GM04504 (cell line): ENCODE measurements around the gene TNFRSF19.
"Not testable (repeated sequence)": the region's sequence is repeated elsewhere in the genome, so short reads cannot be mapped to it uniquely, and the experiment has no call there.

Experiments
- DNase-seq: peaks from one replicate; pipeline ENCODE4 v3.0.0-alpha.2; 2012; ENCODE audit warnings: low read depth

Gene TNFRSF19

GRCh38 chr13:23570921-23571315 is 706 bp downstream of the TNFRSF19 start:
- no peak for DNase-seq

DNA sequence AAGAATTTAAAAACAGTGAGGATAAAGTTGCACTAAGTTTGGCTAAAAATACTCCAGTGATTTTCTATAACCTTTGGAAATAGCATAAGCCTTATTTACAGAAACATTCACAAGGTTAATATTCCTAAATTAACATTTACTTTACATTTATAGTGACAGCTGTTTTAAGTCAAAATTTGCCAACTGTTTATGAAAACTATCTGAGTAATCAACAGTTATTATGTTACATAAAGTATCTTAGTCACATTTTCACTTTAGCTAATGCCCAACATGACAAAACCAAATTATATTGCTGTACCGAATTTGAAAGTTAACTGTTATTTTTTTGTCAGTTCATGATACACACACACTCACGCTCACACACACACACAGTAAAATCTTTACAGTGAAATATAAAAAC is 1.2 kb downstream of the TNFRSF19 start:
- DNase-seq, result no peak

DNA sequence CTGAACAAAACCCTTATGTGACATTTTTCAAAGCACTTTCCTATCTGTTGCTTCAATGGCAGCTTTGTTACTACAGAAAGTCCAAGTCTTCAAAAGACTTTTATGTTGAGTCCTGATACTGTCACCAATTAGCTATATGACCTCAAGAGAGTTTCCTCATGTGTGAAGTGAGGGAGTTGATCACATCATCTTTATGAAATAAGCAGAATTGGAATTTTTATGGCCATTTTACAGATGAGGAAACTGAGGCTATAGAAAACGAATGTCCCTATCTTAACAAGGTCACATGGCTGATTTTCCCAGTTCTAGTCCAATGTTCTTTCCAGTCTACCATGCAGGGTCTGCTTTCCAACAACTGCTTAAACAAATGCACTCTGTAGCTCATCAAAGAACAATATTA is 2.6 kb downstream of the TNFRSF19 start:
- no peak for DNase-seq

GRCh38 chr13:23574421-23575145 is 4.4 kb downstream of the TNFRSF19 start:
- no peak for DNase-seq

GRCh38 chr13:23575632-23576031 is 5.4 kb downstream of the TNFRSF19 start:
- DNase-seq, result no peak

- DNase-seq, result no peak
These were observed 8.3 kb downstream of the TNFRSF19 start for GRCh38 chr13:23578411-23579071.

- peak; percentile 83 for DNase-seq
These were observed 9.1 kb downstream of the TNFRSF19 start for GRCh38 chr13:23579072-23579895.

- no peak for DNase-seq
These were observed 9.9 kb downstream of the TNFRSF19 start for GRCh38 chr13:23579896-23580683.

DNA sequence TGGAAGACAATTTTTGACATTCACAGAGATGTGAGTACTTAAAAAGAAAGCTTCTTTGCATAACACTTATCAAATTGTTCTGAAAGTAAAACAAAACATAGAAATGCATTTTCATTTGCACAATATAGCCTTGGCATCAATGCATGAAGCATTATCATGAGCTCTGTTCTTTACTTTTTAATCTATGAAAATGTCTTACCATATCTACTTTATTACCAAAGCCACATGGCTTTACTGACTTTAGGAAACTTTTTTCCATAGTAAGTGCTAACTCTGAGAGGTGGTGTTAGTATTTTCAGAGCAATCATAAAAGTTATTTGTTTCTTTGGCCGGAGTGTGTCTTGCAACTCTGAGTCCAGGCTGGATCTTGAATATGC is 10.5 kb downstream of the TNFRSF19 start:
- DNase-seq, result no peak

DNA sequence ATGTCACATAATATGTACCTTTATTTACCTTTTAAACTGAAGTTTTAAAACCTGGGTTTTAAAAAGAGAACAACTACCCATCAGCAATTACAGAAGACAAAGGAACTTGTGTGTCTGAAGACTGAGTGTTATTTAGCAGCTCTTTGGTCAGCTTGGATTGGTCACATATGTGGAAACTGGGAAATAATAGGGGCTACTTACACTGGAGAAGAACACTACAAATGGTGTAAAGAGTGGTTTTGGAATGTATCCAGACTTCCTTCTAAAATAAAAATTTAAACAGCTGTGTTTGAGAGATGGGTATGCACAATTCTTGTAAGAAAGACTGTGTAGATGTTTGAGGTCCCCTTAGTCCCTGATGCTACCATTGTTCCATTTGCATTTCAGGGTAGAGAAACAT is 13.3 kb downstream of the TNFRSF19 start:
- no peak for DNase-seq

GRCh38 chr13:23584275-23584674 is 14.1 kb downstream of the TNFRSF19 start:
- no peak for DNase-seq

DNA sequence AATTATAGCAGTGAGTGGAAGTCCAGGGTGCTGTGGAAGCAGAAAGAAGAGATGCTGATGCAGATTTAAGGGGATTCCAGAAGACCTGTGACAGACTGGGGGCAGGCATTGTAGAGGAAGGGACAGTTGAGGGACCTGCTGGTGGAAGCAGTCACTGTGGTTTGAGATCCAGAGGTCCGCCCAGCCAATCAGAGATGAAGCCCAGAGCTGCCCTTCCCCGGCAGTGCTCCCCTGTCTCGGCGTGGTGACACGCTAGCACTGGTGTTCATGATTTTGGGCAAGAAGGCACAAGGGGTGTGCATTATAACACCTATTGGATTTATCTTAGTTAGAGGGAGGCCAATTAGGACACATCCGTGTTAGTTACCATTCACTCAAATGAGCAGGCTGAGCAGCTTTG is 16.1 kb downstream of the TNFRSF19 start:
- DNase-seq, result no peak

DNA sequence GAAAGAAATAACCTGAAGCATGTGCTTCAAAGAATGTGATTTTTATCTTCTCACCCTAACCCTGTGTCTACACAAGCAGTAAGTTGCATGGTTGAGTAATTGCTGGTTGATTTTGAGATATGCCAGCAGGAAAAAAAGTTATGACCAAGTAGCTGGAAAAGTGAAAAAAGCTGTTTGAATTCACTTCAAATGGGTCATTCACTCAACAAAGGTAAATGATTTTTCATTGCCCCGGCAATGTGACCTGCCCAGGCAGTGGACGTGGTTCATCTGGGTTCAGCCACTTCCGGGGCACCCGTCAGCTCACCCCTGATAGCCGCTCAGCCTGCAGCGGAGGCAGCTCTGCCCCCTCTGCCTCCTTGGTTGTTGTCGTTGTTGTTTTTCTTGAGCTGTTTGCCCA is 18.5 kb downstream of the TNFRSF19 start:
- DNase-seq, result no peak

DNA sequence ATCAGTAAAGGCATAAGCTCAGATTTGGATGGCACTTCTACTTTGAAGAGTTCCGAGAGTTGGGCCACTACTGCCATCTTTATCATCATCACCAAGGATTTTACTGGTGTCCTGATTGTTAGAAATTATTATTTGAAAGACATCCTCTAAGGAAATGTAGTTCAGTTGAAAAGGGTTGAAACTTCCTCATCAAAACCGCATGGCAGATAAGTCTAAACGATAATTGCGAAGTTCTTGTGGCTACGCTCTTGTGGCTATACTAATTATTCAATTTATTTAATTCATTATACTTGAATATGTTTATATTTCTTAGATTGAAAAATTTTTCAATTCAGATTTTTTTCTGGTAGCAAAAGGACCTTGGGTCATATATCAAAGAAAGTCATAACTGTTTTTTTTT is 22.4 kb downstream of the TNFRSF19 start:
- DNase-seq, result no peak

DNA sequence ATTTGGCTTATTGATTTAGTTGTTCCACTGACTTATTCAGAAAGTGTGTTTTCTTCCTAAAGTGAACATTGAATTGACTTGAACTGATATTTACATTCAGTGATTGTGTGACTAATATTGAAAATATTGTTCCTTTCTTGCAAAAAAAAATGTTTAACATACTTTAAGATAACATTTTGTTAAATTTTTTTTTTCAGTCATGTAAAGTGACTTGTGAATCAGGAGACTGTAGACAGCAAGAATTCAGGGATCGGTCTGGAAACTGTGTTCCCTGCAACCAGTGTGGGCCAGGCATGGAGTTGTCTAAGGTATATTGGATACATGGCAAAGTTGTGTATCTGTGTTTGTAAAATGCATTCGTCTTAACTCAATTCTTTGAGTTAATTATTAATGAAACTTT is 22.9 kb downstream of the TNFRSF19 start:
- DNase-seq, result no peak

DNA sequence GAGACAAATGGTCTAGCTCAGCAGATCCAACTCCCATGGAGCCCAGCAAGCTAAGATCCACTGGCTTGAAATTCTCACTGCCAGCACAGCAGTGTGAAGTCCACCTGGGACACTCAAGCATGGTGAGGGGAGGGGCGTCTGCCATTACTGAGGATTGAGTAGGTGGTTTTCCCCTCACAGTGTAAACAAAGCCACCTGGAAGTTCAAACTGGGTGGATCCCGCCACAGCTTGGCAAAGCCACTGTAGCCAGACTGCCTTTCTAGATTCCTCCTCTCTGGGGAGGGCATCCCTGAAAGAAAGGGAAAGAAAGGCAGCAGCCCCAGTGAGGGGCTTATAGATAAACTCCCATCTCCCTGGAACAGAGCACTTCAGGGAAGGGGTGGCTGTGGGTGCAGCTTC is 24.1 kb downstream of the TNFRSF19 start:
- DNase-seq, result not testable (repeated sequence)

DNA sequence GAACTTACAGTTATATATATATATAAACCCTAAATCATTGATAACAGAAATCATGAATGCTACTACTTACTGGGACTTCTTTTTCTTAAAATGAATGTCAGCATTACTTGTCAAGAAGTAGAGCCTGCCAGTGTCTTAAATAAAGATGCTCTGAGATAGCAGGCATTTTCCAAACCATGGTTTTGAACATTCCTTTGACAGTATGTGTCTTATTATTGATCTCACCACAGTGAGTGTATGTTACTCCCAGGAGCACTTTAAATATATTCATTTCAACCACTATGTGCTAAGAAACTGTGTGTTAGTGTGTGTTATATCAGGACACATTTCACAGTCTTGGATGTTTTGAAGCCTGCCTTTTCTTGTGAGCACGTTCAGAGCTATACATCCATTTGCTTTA is 28.2 kb downstream of the TNFRSF19 start:
- DNase-seq, result no peak

- no peak for DNase-seq
These were observed 29.1 kb downstream of the TNFRSF19 start for GRCh38 chr13:23599083-23599925.

GRCh38 chr13:23600100-23600499 is 29.9 kb downstream of the TNFRSF19 start:
- DNase-seq, result no peak

DNA sequence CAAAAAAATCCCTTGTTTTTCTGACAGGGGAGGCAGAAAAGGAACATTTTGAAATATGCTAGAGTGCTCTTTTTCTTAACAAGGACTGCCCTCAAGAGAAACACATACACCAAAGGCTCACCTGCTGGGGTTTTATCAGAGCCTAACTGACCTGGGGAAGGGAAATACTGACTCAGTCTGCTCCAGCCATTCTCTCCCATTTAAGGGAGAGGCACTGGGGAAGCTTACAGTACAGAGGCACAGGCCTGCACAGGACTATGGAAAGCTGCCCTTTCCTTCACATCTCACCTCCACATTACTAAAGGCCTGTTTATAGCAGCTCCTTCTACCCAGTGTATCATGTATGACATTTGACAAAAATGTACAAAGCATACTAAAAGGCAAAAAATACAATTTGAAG is 30.3 kb downstream of the TNFRSF19 start:
- DNase-seq, result no peak

- no peak for DNase-seq
These were observed 35.6 kb downstream of the TNFRSF19 start for GRCh38 chr13:23605831-23606230.
